ENCODE data around the gene S1PR5. TPM values are rescaled to one million over a fixed set of nuclear protein-coding genes. Genes with fewer than 3 reads are reported as not detected.
A peak's percentile ranks its signal among the peaks of the same experiment; 100 is the strongest.

S1PR5 gene
- total and polyA plus RNA-seq, 10 of the 15 experiments (the other 5 are each of a cell fraction or from before 2014, with no cell fraction given), result 0.04 TPM; not detected in 9

DNA sequence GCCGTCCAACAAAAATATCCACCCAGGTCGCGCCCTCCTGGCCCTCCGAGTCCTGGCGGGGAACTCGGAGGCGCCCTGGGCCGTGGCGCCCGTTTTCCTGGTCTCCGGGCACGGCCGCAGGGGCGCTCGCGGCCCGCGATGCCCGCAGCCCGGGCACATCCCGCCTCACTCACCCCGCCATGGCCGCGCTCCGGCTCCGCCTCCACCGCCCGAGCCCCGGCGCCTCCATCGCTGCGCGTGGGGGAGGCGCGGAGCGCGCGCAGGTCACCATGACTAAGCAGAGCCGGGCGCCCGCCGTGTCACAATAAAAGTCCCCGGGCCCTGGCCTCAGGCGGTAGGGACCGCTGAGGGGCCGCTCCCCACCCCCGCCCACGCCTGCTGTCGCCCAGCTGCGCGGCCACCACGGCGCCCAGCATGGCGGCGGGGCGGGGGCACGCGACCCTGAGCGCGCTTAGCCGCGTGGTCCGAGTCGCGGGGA is 14.7 kb downstream of the S1PR5 start (continued):
- peak; percentile 100 for TF ChIP-seq BACH1 (IDR thresholded peaks at IDR 0.05; ENCODE audit: borderline replicate concordance)
- TF ChIP-seq JUNB (IDR thresholded peaks at IDR 0.05), result no peak
- TF ChIP-seq IKZF1 (conservative IDR thresholded peaks at IDR 0.05), result peak; percentile 90
- TF ChIP-seq BMI1 (IDR thresholded peaks at IDR 0.05; ENCODE audit: borderline replicate concordance), result no peak
- 0 out of 2 replicates have a peak, but pooled peaks have one; percentile 14 for TF ChIP-seq MXI1 (IDR thresholded peaks at IDR 0.05; ENCODE audit: low read depth, low read length)

DNA sequence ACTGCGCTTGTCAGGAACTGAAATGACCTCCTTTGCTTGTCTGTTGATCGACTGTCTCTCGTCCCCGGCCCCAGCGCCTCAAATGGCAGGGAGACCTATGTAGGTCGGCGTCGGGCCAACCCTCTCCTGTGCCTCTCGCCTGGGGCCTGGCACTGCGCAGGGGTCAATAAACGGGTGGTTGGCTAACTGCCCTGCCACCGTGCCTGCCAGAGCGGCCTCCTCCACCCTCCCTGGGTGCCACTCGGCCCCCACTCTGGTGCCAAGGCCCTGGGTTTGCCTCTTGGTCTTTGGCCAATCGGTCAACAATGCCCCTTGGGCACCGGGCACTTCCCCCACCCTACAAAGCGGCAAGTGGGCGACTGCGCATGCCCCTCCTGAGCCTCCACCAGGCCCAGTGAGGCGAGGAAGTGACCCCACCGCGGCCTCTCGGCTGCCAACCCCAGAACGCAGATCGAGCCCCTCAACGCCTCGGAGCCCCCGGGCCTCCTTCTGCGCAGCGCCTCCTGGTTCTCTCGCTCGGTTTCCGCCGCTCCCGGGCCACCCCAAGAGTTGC is 15.2 kb downstream of the S1PR5 start:
- no peaks in the 10 kb centered on the region for H3K9me3 ChIP-seq (replicated peaks; ENCODE audit: control insufficient read depth, insufficient read depth, low read length)
- peak overlapping the region; percentile 98 for H3K9ac ChIP-seq (ENCODE audit: control insufficient read depth, insufficient read depth, low read length)
- no peaks in the 10 kb centered on the region for H4K20me1 ChIP-seq (ENCODE audit: control insufficient read depth, insufficient read depth)
- ChIA-PET SMC1A (ENCODE audit: uncharacterized antibody, unreplicated experiment) (no interaction called here), RAD21 (ENCODE audit: unreplicated experiment) (no interaction called here), POLR2A (interaction anchor here (1.1 kb wide), 1 partner anchor 90 kb away, joined by 5 read pairs; no protein-coding TSS in a partner anchor), CTCF (interaction anchor here (0.6 to 1.2 kb wide), 2 partner anchors 17 to 19 kb away, joined by 3 read pairs; no protein-coding TSS in a partner anchor)
- WGBS (ENCODE audit: insufficient coverage, insufficient replicate concordance, low lambda C conversion rate, missing lambda C conversion rate), result under 1% methylated on average over 35 of the region's 35 CpGs
- intact Hi-C loops (cut with micrococcal nuclease; ENCODE audit: unreplicated experiment) (loop anchor here (2.0 to 10.0 kb wide), 3 partner anchors 67 to 150 kb away; partner anchors contain the start of genes CDC37, CDKN2D and ILF3), in situ Hi-C loops (cut with MboI) (no loop called here)
- peaks cover 25% of the 10 kb centered on the region for H3K4me1 ChIP-seq (ENCODE audit: control insufficient read depth, insufficient read depth, low read length)
- H3K4me2 ChIP-seq (ENCODE audit: control insufficient read depth, insufficient read depth), result peak overlapping the region; percentile 79
- peaks cover 47% of the 10 kb centered on the region for H3K79me2 ChIP-seq (ENCODE audit: control insufficient read depth, insufficient read depth, low read length)
- H3K27ac ChIP-seq (ENCODE audit: control insufficient read depth, insufficient read depth), result peak overlapping the region; percentile 99
- H3K36me3 ChIP-seq (ENCODE audit: control insufficient read depth in 2 of 2, insufficient read depth in 2 of 2, low read length in 1 of 2), result peaks cover 8 to 17% of the 10 kb centered on the region in 2 experiments
- DNase-seq (ENCODE audit: low read depth, low spot score) (no peak), FAIRE-seq (peak; percentile 56), ATAC-seq (peak; percentile 74)
- H3K27me3 ChIP-seq (replicated peaks in 1 of 2; ENCODE audit: control insufficient read depth in 2 of 2, insufficient read depth in 2 of 2, low read length in 1 of 2), result no peaks in the 10 kb centered on the region
- peak overlapping the region; percentile 72 for H2AFZ ChIP-seq (ENCODE audit: control insufficient read depth, low read depth, low read length)
- BruUV-seq (replicated peaks), result TSS peak; percentile 72
- H3K4me3 ChIP-seq, result peak overlapping the region; percentile 77
- TF ChIP-seq MTA2 (IDR thresholded peaks at IDR 0.05; ENCODE audit: low read depth) (peak; percentile 33; the same call in 1 of the 2 replicates), SIN3A (IDR thresholded peaks at IDR 0.05; ENCODE audit: low read depth, low read length) (peak; percentile 6; the same call in 1 of the 2 replicates), MYC (IDR thresholded peaks at IDR 0.05; ENCODE audit: insufficient read depth, insufficient read length, insufficient replicate concordance, low read length, severe bottlenecking) (no peak), BACH1 (IDR thresholded peaks at IDR 0.05; ENCODE audit: borderline replicate concordance) (no peak), IKZF1 (conservative IDR thresholded peaks at IDR 0.05) (no peak), SPI1 (IDR thresholded peaks at IDR 0.05; ENCODE audit: borderline replicate concordance, insufficient read depth, low read depth, low read length) (peak; percentile 62; the same call in 1 of the 2 replicates), SIX5 (IDR thresholded peaks at IDR 0.05; ENCODE audit: low read depth, low read length, severe bottlenecking) (no peak), TBL1XR1 (IDR thresholded peaks at IDR 0.05; ENCODE audit: low read depth, low read length) (no peak), HCFC1 (IDR thresholded peaks at IDR 0.05; ENCODE audit: low read length) (no peak), NRF1 (conservative IDR thresholded peaks at IDR 0.05; ENCODE audit: low read depth, low read length) (peak; percentile 43)
- TF ChIP-seq, protein P1, sequence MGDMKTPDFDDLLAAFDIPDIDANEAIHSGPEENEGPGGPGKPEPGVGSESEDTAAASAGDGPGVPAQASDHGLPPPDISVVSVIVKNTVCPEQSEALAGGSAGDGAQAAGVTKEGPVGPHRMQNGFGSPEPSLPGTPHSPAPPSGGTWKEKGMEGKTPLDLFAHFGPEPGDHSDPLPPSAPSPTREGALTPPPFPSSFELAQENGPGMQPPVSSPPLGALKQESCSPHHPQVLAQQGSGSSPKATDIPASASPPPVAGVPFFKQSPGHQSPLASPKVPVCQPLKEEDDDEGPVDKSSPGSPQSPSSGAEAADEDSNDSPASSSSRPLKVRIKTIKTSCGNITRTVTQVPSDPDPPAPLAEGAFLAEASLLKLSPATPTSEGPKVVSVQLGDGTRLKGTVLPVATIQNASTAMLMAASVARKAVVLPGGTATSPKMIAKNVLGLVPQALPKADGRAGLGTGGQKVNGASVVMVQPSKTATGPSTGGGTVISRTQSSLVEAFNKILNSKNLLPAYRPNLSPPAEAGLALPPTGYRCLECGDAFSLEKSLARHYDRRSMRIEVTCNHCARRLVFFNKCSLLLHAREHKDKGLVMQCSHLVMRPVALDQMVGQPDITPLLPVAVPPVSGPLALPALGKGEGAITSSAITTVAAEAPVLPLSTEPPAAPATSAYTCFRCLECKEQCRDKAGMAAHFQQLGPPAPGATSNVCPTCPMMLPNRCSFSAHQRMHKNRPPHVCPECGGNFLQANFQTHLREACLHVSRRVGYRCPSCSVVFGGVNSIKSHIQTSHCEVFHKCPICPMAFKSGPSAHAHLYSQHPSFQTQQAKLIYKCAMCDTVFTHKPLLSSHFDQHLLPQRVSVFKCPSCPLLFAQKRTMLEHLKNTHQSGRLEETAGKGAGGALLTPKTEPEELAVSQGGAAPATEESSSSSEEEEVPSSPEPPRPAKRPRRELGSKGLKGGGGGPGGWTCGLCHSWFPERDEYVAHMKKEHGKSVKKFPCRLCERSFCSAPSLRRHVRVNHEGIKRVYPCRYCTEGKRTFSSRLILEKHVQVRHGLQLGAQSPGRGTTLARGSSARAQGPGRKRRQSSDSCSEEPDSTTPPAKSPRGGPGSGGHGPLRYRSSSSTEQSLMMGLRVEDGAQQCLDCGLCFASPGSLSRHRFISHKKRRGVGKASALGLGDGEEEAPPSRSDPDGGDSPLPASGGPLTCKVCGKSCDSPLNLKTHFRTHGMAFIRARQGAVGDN (IDR thresholded peaks at IDR 0.05), result peak; percentile 42
- TF ChIP-seq, protein P2, sequence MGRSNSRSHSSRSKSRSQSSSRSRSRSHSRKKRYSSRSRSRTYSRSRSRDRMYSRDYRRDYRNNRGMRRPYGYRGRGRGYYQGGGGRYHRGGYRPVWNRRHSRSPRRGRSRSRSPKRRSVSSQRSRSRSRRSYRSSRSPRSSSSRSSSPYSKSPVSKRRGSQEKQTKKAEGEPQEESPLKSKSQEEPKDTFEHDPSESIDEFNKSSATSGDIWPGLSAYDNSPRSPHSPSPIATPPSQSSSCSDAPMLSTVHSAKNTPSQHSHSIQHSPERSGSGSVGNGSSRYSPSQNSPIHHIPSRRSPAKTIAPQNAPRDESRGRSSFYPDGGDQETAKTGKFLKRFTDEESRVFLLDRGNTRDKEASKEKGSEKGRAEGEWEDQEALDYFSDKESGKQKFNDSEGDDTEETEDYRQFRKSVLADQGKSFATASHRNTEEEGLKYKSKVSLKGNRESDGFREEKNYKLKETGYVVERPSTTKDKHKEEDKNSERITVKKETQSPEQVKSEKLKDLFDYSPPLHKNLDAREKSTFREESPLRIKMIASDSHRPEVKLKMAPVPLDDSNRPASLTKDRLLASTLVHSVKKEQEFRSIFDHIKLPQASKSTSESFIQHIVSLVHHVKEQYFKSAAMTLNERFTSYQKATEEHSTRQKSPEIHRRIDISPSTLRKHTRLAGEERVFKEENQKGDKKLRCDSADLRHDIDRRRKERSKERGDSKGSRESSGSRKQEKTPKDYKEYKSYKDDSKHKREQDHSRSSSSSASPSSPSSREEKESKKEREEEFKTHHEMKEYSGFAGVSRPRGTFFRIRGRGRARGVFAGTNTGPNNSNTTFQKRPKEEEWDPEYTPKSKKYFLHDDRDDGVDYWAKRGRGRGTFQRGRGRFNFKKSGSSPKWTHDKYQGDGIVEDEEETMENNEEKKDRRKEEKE (IDR thresholded peaks at IDR 0.05), result no peak

Data from GM12878 (cell line).